K562 (cell line): ENCODE results near the gene ANKMY1. TPM values are rescaled to one million over a fixed set of nuclear protein-coding genes. Genes with fewer than 3 reads are reported as not detected.

Source experiments
- ATAC-seq: fragments of 200-7000 bp; cut with Tn5 transposase; 3 replicates; pipeline ENCODE4 v1.9.1; 2020; ENCODE audit warnings: moderate library complexity
- BruUV-seq: library from RNA; stranded (reverse); fragments of 400-500 nt; replicated peaks from 2 replicates; lab custom pipeline; 2021; lab: Mats Ljungman, UMichigan
- CTCF ChIA-PET: fragments of 300-600 bp; formaldehyde crosslinking; extraction: SDS; loops from one replicate; lab custom pipeline; 2021; ENCODE audit warnings: low intra/inter-chr PET ratio; lab: Yijun Ruan, JAX
- POLR2A ChIA-PET: fragments of 300-600, 350-650 bp; sonication (Branson Sonifier 250); formaldehyde crosslinking; extraction: SDS; loops from one replicate; lab custom pipeline; 2021; ENCODE audit warnings: antibody characterized with exemption, inconsistent platforms; lab: Yijun Ruan, JAX
- DNase-seq, 4 experiments: peaks; one replicate each; pipeline versions ENCODE4 v3.0.0 to v3.0.0-alpha.2; 2011 to 2018; ENCODE audit warnings: low spot score in 3 of 4, mixed read lengths in 3 of 4; ENCODE audit errors: extremely low read depth in 1 of 4
- FAIRE-seq: peaks from 2 replicates; lab custom pipeline; 2011; peaks lifted over from hg19 to GRCh38; lab: Jason Lieb, UNC
- H2AFZ ChIP-seq: 2 replicates; pipeline ENCODE4 v1.6.0; 2011; ENCODE audit warnings: low read depth, low read length, control low read depth, inconsistent platforms
- H3K27ac ChIP-seq: fragments of 200-600 bp; 3 replicates; pipeline ENCODE4 v1.8.0; 2011; ENCODE audit warnings: low read depth, mild to moderate bottlenecking, control low read depth, inconsistent platforms, low read length, moderate library complexity, mixed read lengths; ENCODE audit errors: extremely low read depth
- H3K27me3 ChIP-seq, 2 experiments: fragments of 300-600 bp in 1 of 2; 2 replicates in 1 of 2; 3 replicates in 1 of 2; pipeline versions ENCODE4 v1.6.0 to v1.8.0; 2011; ENCODE audit warnings: inconsistent platforms in 2 of 2, low read length in 2 of 2, mild to moderate bottlenecking in 1 of 2, mixed read lengths in 1 of 2, moderate library complexity in 1 of 2; ENCODE audit not compliant: control insufficient read depth in 2 of 2, insufficient read depth in 2 of 2
- H3K36me3 ChIP-seq: fragments of 300-600 bp; 3 replicates; pipeline ENCODE4 v1.8.0; 2011; ENCODE audit warnings: mild to moderate bottlenecking, low read length, inconsistent platforms; ENCODE audit not compliant: control insufficient read depth, insufficient read depth
- H3K4me1 ChIP-seq, 2 experiments: fragments of 200-600 bp in 1 of 2; replicated peaks in 1 of 2; 2 replicates in 1 of 2; 3 replicates in 1 of 2; pipeline versions ENCODE4 v1.5.1 to v1.8.0; 2011; ENCODE audit warnings: inconsistent platforms in 2 of 2, low read length in 2 of 2, mild to moderate bottlenecking in 1 of 2, mixed read lengths in 1 of 2, moderate library complexity in 1 of 2; ENCODE audit not compliant: control insufficient read depth in 2 of 2, insufficient read depth in 2 of 2
- H3K4me2 ChIP-seq: 2 replicates; pipeline ENCODE4 v1.6.1; 2011; ENCODE audit warnings: low read length, control low read depth, inconsistent platforms, mixed read lengths; ENCODE audit not compliant: insufficient read depth
- H3K4me3 ChIP-seq: fragments of 200-600 bp; sonication (generic), shearing (Covaris generic); 2 replicates; pipeline ENCODE4 v1.5.1; 2016; ENCODE audit warnings: control low read depth, inconsistent platforms
- H3K79me2 ChIP-seq: fragments of 200-600 bp; 3 replicates; pipeline ENCODE4 v1.8.0; 2011; ENCODE audit warnings: low read length, inconsistent platforms; ENCODE audit not compliant: control insufficient read depth, insufficient read depth
- H3K9ac ChIP-seq, 2 experiments: 2 replicates each; pipeline versions ENCODE4 v1.6.0 to v1.6.1; 2011; ENCODE audit warnings: low read depth in 2 of 2, low read length in 2 of 2, control low read depth in 1 of 2, inconsistent platforms in 1 of 2, mild to moderate bottlenecking in 1 of 2, mixed read lengths in 1 of 2; ENCODE audit not compliant: insufficient read depth in 1 of 2
- H3K9me1 ChIP-seq: one replicate; pipeline ENCODE4 v1.6.0; 2011; ENCODE audit warnings: inconsistent platforms, mild to moderate bottlenecking, low read length, moderate library complexity; ENCODE audit not compliant: control insufficient read depth, insufficient read depth
- H3K9me3 ChIP-seq: replicated peaks from 2 replicates; pipeline ENCODE4 v1.5.1; 2011; ENCODE audit warnings: low read depth, low read length, inconsistent platforms; ENCODE audit not compliant: control insufficient read depth, insufficient read depth
- H4K20me1 ChIP-seq: replicated peaks from 2 replicates; pipeline ENCODE4 v1.6.1; 2011; ENCODE audit warnings: low read length, inconsistent platforms, mixed read lengths; ENCODE audit not compliant: control insufficient read depth, insufficient read depth
- FOXA1 ChIP-seq: fragments of 450-650 bp; IDR thresholded peaks from 2 replicates; pipeline ENCODE4 v1.6.1; 2016; ENCODE audit warnings: mild to moderate bottlenecking, borderline replicate concordance
- HDAC3 ChIP-seq: fragments of 450-650 bp; IDR thresholded peaks from 2 replicates; pipeline ENCODE4 v1.6.1; 2018; ENCODE audit warnings: borderline replicate concordance, mild to moderate bottlenecking, moderate library complexity; ENCODE audit not compliant: partially characterized antibody
- MYNN ChIP-seq, 2 experiments: sonication (generic); formaldehyde crosslinking in 1 of 2; IDR thresholded peaks; 2 replicates each; pipeline versions ENCODE4 v1.5.0 to v1.6.1; 2016 to 2020; ENCODE audit warnings: antibody characterized with exemption in 1 of 2, missing genetic modification reagents in 1 of 2
- PCBP1 ChIP-seq: fragments of 200-400 bp; formaldehyde crosslinking; IDR thresholded peaks from 2 replicates; pipeline ENCODE4 v1.6.1; 2018; ENCODE audit warnings: mild to moderate bottlenecking, low read depth, low read length; ENCODE audit not compliant: poor library complexity, severe bottlenecking
- PTTG1 ChIP-seq: fragments of 450-650 bp; IDR thresholded peaks from 2 replicates; pipeline ENCODE4 v1.6.1; 2016; ENCODE audit warnings: low read depth, mild to moderate bottlenecking, missing genetic modification characterization, missing compliant biosample characterization
- SMARCE1 ChIP-seq: fragments of 450-650 bp; IDR thresholded peaks from 2 replicates; pipeline ENCODE4 v1.7.1; 2016; ENCODE audit warnings: mild to moderate bottlenecking
- ZEB2 ChIP-seq: fragments of 450-650 bp; IDR thresholded peaks from 2 replicates; pipeline ENCODE4 v1.6.1; 2016
- ZNF384 ChIP-seq: IDR thresholded peaks from 2 replicates; pipeline ENCODE4 v1.6.1; 2012; ENCODE audit warnings: low read depth, low read length, improper control_type of control experiment
- WGBS: fragments of 100-300 bp; shearing (Covaris generic); methylation state at CpG from one replicate; pipeline ENCODE4 v1.1.6; 2016; ENCODE audit warnings: low coverage, mixed read lengths; ENCODE audit not compliant: insufficient coverage; ENCODE audit errors: missing lambda C conversion rate; 5-methylcytosine and 5-hydroxymethylcytosine counted together
- in situ Hi-C: fragments of 300-500 bp; cut with MboI; formaldehyde crosslinking; loops from 4 replicates; pipeline ENCODE4 v1.15.0; 2018; ENCODE audit warnings: inconsistent platforms, mixed read lengths
- intact Hi-C: fragments of 100-400 bp; cut with micrococcal nuclease; formaldehyde crosslinking; loops from 2 replicates; pipeline ENCODE4 v1.14.2; 2022
- polyA plus RNA-seq, 8 experiments: library from polyadenylated mRNA; depleted of rRNA in 4 of 8; stranded (reverse) in 5 of 8; unstranded in 3 of 8; fragments of >200 nt; fragmentation: Nextera tagmentation in 2 of 8; fragmentation: Illumina TruSeq in 1 of 8; extraction: Ambion mirVana in 2 of 8; extraction: Trizol in 1 of 8; gene quantifications; 2 replicates each; pipeline versions ENCODE4 v1.2.1 to v1.2.3, GENCODE V29; 2011 to 2014; ENCODE audit warnings: inconsistent platforms in 1 of 8, missing spikeins in 1 of 8
- total RNA-seq, 7 experiments: library from RNA; depleted of rRNA in 6 of 7; stranded (reverse); fragments of >200 nt in 6 of 7; fragmentation: Illumina TruSeq in 2 of 7; extraction: Trizol in 2 of 7; gene quantifications; 2 replicates each; pipeline versions ENCODE4 v1.2.1 to v1.2.3, GENCODE V29; 2011 to 2021; ENCODE audit warnings: low replicate concordance in 1 of 7
- TF ChIP-seq, protein P1 (sequence below): fragments of 200-800 bp; sonication (Bioruptor generic); IDR thresholded peaks from 2 replicates; pipeline ENCODE4 v1.6.1; 2017; ENCODE audit warnings: missing genetic modification characterization, missing compliant biosample characterization
- TF ChIP-seq, protein P2 (sequence below): fragments of 250-450 bp; sonication (Bioruptor Pico); IDR thresholded peaks from 2 replicates; pipeline ENCODE4 v1.8.0; 2021; ENCODE audit warnings: moderate library complexity, mild to moderate bottlenecking, inconsistent platforms
- TF ChIP-seq, protein P3 (sequence below): sonication (generic); formaldehyde crosslinking; IDR thresholded peaks from 2 replicates; pipeline ENCODE4 v1.8.0; 2023; ENCODE audit warnings: mild to moderate bottlenecking, missing genetic modification reagents

The ANKMY1 gene
- total and polyA plus RNA-seq, 9 of the 15 experiments (the other 6 are each of a cell fraction or from before 2014, with no cell fraction given), result 0.75 to 15.1 (median 11.7) TPM

DNA sequence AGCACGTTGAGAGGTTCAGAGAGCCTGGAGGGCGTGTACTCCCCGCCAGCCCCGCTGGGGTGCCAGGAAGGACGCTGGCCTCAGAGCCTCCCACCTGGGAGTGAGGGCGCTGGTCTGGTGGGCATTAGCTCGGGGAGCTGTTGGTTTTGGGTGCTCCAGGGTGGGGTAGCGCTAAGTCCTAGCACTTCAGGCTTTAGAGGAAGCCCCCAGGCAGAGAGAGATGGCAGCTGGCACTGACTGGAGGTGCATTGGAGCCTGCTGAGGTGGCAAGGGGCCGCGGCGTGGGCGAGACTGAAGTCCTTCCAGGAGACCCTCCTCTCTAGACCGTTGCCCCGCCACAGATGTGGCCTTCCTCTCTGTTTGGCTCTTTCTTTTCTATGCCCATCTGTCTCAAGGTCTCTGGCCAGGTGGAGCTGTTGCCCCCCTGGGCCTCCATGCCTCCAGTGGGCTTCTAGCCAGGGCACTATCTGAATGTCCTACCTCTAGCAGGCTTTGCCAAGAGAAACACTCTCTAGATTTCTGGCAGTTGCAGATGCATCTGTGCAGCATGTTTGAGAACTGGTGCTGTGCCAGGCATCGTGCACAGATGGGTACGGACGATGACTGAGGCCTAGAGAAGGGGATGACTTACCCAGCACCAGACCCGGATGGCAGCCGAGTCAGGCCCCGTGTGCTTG is 35.4 kb upstream of the ANKMY1 start:
- H3K27me3 ChIP-seq, result no peaks in the 10 kb centered on the region
- H3K4me2 ChIP-seq, result no peak overlapping the region
- ChIA-PET CTCF (no interaction called here), POLR2A (interaction anchor here (0.8 to 1.1 kb wide), 2 partner anchors 9 to 15 kb away, joined by 3 to 4 read pairs; no protein-coding TSS in a partner anchor)
- peaks cover 0 to 37% of the 10 kb centered on the region in 2 experiments; a peak in 3 of 5 replicates for H3K4me1 ChIP-seq
- no peak for ATAC-seq
- no peak for DNase-seq
- intact Hi-C loops (no loop called here), in situ Hi-C loops (no loop called here)
- H3K79me2 ChIP-seq, result peaks cover 7% of the 10 kb centered on the region
- BruUV-seq, result no TSS peak
- H3K9me3 ChIP-seq, result no peaks in the 10 kb centered on the region
- no peak overlapping the region for H3K9ac ChIP-seq
- no peak overlapping the region for H2AFZ ChIP-seq
- no peak for FAIRE-seq
- H3K36me3 ChIP-seq, result peaks cover 30% of the 10 kb centered on the region; the same call in 2 of the 3 replicates
- no peak overlapping the region for H3K27ac ChIP-seq
- 86% methylated on average over 8 of the region's 20 CpGs for WGBS
- no peak overlapping the region for H3K4me3 ChIP-seq
- H4K20me1 ChIP-seq, result no peaks in the 10 kb centered on the region
- H3K9me1 ChIP-seq, result no peaks in the 10 kb centered on the region
- TF ChIP-seq SMARCE1 (no peak), MYNN (IDR thresholded peaks at IDR 0.05) (no peak), MYNN (CRISPR knock-in tag; IDR thresholded peaks at IDR 0.05) (no peak), FOXA1 (no peak), PCBP1 (no peak), HDAC3 (no peak), ZEB2 (no peak), ZNF384 (no peak), PTTG1 (tag) (no peak)
- TF ChIP-seq, protein P1, sequence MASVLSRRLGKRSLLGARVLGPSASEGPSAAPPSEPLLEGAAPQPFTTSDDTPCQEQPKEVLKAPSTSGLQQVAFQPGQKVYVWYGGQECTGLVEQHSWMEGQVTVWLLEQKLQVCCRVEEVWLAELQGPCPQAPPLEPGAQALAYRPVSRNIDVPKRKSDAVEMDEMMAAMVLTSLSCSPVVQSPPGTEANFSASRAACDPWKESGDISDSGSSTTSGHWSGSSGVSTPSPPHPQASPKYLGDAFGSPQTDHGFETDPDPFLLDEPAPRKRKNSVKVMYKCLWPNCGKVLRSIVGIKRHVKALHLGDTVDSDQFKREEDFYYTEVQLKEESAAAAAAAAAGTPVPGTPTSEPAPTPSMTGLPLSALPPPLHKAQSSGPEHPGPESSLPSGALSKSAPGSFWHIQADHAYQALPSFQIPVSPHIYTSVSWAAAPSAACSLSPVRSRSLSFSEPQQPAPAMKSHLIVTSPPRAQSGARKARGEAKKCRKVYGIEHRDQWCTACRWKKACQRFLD, result no peak
- TF ChIP-seq, protein P2, sequence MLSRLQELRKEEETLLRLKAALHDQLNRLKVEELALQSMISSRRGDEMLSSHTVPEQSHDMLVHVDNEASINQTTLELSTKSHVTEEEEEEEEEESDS (CRISPR knock-in tag), result no peak
- TF ChIP-seq, protein P3, sequence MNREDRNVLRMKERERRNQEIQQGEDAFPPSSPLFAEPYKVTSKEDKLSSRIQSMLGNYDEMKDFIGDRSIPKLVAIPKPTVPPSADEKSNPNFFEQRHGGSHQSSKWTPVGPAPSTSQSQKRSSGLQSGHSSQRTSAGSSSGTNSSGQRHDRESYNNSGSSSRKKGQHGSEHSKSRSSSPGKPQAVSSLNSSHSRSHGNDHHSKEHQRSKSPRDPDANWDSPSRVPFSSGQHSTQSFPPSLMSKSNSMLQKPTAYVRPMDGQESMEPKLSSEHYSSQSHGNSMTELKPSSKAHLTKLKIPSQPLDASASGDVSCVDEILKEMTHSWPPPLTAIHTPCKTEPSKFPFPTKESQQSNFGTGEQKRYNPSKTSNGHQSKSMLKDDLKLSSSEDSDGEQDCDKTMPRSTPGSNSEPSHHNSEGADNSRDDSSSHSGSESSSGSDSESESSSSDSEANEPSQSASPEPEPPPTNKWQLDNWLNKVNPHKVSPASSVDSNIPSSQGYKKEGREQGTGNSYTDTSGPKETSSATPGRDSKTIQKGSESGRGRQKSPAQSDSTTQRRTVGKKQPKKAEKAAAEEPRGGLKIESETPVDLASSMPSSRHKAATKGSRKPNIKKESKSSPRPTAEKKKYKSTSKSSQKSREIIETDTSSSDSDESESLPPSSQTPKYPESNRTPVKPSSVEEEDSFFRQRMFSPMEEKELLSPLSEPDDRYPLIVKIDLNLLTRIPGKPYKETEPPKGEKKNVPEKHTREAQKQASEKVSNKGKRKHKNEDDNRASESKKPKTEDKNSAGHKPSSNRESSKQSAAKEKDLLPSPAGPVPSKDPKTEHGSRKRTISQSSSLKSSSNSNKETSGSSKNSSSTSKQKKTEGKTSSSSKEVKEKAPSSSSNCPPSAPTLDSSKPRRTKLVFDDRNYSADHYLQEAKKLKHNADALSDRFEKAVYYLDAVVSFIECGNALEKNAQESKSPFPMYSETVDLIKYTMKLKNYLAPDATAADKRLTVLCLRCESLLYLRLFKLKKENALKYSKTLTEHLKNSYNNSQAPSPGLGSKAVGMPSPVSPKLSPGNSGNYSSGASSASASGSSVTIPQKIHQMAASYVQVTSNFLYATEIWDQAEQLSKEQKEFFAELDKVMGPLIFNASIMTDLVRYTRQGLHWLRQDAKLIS (CRISPR knock-in tag), result no peak
